GM19193 (cell line): Measurements from ENCODE around the gene MICALL1.
A peak's percentile ranks its signal among the peaks of the same experiment; 100 is the strongest.

Experiments
- POLR2A ChIP-seq: IDR thresholded peaks from 4 replicates; pipeline ENCODE4 v1.6.1; 2011; ENCODE audit not compliant: insufficient read depth, insufficient read length; ENCODE audit errors: extremely low read depth

Gene MICALL1

DNA sequence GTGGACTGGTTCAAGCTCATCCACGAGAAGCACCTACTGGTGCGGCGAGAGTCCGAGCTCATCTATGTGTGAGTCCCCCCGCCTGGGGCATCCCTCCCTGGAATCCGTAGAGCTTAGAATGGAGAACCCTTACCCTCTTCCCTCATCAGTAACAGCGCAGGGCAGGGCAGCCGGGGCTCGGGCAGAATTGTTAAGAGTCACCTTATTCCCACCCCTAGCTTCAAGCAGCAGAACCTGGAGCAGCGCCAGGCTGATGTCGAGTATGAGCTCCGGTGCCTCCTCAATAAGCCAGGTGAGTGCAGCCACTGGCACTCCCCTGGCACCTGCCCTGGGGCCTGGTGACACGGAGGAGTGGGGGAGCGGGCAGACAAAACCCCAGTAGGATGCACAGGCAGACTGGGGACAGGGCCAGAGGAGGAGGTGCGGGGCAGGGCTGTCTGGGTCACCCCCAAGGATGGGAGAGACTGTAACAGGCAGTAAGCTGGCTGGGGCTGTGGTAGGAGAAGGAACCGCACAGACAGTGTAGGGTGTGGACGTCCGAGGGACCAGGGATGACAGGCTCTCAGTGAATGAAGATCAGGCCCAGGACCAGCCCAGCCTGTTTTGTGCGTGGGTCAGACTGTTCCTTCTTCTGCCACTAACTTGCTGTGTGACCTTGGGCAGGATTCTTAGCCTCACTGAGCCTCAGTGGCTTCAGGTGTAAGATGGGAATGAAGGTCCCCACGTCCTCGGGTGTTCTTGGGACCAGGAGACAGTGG, 26.9 kb downstream of the MICALL1 start:
- no peak for TF ChIP-seq POLR2A

DNA sequence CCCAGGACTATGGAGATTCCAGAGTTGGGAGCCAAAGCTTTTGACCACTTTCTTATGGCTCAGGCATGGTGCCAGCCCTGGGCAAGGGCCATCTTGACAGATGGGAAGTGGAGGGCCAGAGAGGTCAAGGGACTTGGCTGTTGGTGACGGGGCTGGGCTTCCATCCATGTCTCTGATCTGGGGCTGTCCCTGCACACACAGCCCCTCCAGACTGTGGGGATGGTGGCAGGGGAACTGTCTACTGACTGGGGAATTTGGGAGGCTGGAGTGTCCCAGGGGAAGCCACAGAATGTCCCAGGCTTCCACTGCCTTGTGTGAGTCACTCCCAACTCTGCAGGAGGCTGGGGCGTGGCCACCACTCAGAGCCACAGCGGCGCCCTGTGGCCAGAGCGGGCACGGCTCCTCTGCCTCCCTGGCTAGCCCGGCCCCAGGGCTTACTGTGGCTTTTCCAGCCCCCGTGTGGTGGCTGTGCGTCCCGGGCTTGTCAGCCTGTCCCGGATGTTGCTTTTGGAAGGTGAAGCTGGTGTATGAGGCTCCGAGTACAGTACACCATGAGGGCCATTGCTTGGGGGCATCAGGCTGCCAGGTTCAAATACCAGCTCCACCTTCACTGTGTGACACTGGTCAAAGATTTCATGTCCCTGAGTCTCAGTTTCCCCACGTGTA, 27.7 kb downstream of the MICALL1 start:
- TF ChIP-seq POLR2A, result no peak

DNA sequence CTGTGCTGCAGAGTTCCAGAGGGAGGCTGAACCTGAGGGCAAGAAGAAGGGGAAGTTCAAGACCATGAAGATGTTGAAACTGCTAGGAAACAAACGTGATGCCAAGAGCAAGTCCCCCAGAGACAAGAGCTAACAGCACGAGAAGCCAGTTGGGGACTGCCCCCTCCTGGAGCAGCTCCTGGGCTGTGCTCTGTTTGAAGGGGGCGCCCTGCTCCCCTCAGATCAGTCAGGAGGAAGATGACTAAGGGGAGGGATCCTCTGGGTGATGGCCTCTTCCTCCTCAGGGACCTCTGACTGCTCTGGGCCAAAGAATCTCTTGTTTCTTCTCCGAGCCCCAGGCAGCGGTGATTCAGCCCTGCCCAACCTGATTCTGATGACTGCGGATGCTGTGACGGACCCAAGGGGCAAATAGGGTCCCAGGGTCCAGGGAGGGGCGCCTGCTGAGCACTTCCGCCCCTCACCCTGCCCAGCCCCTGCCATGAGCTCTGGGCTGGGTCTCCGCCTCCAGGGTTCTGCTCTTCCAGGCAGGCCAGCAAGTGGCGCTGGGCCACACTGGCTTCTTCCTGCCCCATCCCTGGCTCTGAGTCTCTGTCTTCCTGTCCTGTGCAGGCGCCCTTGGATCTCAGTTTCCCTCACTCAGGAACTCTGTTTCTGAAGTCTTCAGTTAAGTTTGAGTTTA, 34.7 kb downstream of the MICALL1 start:
- no peak for TF ChIP-seq POLR2A

DNA sequence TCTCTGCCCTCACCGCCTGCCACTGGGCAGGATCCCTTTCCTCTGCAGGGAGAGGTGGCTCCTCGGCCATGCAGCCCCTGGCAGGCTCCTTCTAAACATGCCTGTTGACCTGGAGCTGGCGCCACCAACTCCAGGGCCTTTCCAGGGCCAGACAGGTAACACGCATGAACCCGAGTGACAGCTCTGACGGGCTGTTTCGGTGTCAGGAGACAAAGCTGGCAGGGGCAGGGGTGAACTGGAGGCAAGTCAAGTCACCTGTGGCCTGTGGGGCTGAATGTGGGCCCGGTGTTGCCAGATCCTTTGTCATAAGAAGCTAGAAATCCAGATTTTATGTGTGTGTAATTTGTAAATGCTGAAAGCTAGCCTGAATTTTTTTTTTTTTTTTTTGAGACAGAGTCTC, 36.0 kb downstream of the MICALL1 start:
- TF ChIP-seq POLR2A, result no peak

DNA sequence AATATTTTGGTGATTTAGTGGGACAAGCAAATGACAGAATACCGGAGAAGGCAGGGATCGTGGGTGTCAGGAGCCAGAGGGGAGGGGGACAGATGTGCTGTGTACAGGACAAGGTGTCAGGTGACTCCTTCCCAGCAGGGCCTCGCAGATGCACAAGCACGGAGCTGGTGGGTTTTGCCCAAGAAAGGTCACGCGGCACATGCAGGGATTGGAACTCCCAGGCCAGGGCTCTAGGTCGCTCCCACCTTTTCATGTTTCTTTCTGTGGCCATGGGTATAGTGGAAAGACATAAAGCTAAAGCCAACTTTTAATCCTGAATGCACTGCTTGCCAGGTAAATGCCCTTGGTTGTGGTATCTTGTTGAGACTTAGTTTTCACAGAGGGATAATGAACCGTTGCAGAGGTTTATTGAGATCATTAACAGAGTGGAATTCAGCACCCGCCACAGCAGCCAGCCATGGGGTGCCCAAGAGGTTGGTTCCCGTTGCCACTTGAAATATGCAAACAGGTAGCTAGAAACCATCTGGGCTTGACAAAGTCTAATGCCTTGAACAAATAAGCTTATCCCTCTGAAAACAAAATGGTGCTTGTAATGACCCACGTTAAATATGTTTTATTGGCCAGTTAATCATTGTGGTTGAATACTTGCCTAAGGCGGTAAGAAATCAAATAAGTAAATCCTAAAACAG, 37.2 kb downstream of the MICALL1 start:
- TF ChIP-seq POLR2A, result no peak

DNA sequence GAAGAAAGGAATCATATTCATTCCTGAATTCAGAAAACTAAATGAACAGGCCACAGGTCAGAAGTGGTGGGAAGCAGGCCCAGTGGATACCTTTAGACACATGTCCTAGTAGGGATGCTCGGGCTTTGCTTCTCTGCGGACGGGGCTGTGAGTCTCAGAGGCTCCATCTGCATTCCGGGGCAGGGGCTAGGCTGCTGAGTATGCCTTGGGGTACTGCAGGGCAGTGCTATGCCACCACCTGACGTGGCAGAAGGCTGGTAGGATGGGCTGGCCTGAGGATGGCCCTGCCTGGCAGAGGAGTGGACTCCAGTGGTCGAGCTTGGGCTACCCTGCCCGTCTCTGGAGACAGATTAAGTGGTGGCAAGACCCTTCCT, 37.7 kb downstream of the MICALL1 start:
- no peak for TF ChIP-seq POLR2A

DNA sequence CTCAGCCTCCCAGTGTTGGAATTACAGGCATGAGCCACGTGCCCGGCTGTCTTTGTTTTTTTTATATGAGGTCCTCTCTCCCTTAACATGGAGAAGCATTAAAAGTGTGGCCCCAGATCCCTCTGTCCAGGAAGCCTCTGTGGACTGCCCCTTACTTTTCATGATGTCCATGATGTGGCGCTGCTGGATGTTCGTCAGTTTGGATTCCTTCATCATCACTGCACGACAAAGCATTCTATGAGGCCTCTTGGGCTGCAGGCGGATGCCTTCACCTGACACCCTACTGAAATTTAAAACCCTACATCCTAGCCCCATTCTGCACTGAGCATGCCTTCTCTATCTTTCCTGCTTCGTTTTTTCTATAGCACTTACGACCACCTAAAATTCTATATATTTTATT, 45.2 kb downstream of the MICALL1 start:
- no peak for TF ChIP-seq POLR2A

DNA sequence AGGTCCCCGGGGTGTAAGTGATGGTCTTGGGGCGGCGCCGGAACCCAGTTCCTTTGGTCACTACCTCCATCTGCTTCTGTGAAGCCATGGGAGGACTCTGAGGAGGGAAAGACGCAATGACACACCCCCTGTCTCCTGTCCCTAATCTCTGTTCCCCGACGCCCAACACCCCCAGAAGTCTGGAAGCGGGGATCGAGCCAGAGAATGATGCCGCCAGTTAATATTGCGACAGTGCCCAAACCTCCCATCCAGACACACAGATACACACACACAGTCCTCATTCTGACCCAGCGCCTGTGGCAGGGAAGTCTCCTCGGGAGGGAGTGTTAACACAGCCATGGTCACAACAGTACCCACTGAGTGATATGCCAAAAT, 47.0 kb downstream of the MICALL1 start:
- no peak for TF ChIP-seq POLR2A

DNA sequence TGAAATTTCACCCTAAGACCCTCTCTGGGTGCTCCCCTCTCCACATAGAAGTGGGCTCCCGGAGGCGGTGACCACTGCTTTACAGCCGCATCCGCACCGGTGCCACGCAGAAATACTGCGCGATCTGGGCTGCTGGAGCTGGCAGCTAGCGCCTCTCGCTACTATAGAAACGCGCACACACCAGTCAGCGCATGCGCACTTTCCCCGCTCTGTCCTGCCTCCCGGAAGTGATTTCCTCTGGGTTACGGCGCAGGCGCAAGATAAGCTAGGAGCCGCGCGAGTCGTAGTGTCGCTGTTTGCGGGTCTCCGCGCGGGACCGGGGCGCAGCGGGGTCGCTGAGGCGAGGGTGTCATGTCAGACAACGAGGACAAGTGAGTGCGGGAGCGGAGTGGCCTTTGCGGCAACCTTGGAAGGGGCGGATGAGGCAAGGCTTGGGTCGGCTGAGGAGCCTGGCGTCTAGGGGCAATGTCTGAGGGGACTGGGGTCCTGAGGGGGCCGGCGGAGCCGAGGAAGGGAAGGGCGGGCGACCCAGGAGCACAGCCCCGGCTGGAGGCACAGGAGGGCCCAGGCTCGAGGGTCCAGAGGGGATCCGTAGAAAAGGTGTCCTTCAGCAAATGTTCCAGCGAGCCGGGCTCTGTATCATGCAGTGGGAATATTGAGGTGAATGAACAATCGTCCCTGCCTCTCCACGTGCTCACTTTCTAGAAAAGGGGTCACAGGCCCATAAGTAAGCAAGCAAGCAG, 47.5 kb downstream of the MICALL1 start, which contains the start of the genes C22orf23 and POLR2F:
Gene C22orf23 (minus strand): TSS at position 165 of the 743 bp plus-strand sequence. CDS start 452 bp downstream, outside the sequence.
Gene POLR2F (plus strand): TSS at position 263 of the 743 bp plus-strand sequence. CDS start 89 bp downstream, at position 352.
- peak; percentile 87 for TF ChIP-seq POLR2A

DNA sequence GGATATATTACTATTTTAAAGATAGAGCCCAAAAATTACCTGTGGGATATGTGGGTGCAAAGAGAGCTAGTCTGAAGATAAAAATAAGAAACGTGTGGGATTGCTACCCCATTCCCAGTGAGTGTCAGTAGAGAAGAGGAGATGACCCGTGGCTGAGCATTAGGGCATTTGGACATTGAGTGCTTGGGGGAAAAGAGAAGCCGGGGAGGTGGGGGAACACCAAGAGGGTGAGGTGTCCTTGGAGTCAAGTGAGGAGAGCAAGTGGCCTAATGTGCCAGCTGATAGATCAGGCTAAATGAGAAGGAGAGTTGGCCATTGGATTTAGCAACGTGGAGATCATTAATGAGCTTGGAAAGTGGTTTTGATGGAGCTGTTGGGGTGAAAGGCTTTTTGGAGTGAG, 48.6 kb downstream of the MICALL1 start:
- TF ChIP-seq POLR2A, result no peak

DNA sequence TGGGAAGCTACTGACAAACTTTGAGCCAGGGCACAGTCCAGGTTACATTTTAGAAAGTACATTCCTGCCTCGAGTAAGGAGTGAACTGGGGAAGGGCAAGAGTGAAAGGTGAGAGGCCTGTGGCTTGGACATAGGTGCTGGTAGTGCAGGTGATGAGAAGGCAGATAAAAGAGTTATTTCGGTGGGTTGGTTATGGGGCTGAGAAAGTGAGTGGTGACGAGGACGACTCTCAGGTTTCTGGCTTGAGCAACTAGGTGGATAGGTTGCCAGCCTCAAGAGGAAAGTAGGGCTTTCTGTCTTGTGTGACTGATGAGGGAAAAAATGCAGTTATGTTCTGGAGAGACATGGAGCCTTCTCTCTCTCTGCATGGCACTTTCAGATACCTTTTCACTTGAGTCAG, 51.1 kb downstream of the MICALL1 start:
- TF ChIP-seq POLR2A, result no peak

DNA sequence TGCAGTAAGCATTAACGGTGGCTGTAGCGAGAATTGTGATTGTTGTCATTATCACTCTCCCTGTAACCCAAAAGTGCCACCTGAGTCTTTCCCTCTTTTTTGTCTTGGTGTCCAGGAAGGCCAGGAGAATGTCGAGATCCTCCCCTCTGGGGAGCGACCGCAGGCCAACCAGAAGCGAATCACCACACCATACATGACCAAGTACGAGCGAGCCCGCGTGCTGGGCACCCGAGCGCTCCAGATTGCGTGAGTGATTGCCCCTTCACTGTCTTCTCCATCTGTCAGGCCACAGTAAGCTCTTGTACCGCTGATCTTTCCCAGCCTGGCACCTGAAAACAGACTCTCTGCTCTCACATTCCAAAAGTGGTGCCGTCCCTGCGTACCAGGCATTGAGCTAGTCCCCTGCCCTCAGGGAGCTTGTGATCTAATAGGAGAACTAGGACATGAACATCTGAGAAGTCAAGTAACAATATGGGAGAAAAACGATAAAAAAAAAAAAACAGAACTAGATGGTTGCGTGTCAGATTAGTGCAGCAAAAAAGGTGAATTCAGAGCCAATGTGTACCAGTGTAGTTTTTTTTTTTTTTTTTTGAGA, 53.2 kb downstream of the MICALL1 start:
- TF ChIP-seq POLR2A, result no peak

DNA sequence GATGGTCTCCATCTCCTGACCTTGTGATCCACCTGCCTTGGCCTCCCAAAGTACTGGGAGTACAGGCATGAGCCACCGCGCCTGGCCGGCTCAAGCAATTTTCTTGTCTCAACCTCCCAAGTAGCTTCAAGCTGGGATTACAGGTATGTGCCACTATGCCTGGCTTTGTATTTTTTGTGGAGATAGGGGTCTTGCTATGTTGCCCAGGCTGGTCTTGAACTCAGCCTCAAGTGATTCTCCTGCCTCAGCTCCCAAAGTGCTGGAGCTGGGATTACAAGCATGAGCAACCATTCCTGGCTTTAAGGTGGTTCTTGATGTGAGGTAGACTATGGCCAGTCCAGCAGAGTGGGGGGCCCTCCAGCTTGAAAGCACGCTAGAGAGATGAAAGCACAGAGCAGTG, 55.0 kb downstream of the MICALL1 start:
- TF ChIP-seq POLR2A, result no peak

DNA sequence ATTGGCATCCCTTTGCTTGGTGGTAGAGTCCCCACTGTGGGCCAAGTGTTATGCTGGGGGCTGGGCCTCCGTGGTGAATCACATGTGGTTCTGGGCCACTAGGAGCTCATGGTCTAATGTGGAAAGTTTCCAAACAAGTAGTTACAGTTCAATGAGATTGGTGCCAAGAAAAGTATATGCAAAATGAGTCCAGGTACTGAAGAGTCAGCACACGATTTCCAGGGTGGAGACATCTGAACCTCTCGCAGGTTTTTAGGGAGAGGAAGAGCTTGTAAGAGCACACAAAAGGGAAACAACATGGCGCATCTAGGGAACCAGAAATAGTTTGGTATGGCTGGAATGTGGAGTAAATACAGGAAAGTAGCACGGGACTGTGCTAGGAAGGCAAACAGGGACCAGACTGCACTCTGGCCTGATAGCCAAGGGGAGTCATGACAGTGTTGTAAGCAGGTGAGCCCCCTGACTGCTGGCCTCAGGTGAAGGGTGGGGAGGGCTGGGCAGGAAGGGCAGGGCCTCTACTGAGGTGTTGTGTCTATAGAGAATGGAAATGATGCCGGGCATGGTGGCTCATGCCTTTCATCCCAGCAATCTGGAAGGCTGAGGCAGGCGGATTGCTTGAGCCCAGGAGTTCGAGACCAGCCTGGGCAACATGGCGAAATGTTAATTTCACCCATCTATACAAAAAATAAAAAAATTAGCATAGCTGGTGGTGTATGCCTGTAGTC, 60.0 kb downstream of the MICALL1 start:
- no peak for TF ChIP-seq POLR2A

DNA sequence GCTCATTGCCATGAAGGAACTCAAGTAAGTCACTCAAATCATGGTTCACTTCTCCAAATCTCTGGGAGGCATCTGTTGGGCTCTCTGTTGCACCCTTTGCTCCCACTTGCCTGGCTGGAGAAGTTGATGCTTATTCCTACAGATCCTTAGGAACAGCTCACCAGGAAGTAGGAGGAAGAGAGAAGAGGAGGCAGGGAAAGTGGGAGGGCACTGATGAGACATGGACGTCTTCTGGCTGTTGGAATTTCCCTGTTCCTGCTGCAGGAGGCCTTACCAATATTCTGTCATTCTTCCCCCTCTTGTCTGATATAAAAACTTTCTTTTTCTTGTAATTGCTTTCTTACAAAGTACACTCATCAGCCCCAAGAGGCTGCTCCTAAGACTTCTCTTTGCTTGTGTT, 61.0 kb downstream of the MICALL1 start:
- TF ChIP-seq POLR2A, result no peak
